GM23248 (cell line): Measurements from ENCODE around the gene TRPM3. TPM values are rescaled to one million over a fixed set of nuclear protein-coding genes. Genes with fewer than 3 reads are reported as not detected.

ENCODE experiments used
- DNase-seq: peaks from one replicate; pipeline ENCODE4 v3.0.0-alpha.2; 2015
- H2AFZ ChIP-seq: fragments of 200-600 bp; sonication (generic); 2 replicates; pipeline ENCODE4 v1.6.1; 2016; ENCODE audit warnings: antibody characterized with exemption
- H3F3A ChIP-seq: fragments of 200-600 bp; sonication (generic); 2 replicates; pipeline ENCODE4 v1.6.1; 2016; ENCODE audit warnings: mild to moderate bottlenecking, antibody characterized with exemption, mixed run types; ENCODE audit not compliant: insufficient read depth
- H3K27ac ChIP-seq: fragments of 200-600 bp; sonication (generic); 2 replicates; pipeline ENCODE4 v1.5.1; 2016; ENCODE audit warnings: mild to moderate bottlenecking
- H3K27me3 ChIP-seq: fragments of 200-600 bp; sonication (generic); replicated peaks from 2 replicates; pipeline ENCODE4 v1.6.1; 2016; ENCODE audit warnings: mild to moderate bottlenecking; ENCODE audit not compliant: insufficient read depth
- H3K36me3 ChIP-seq: fragments of 200-600 bp; sonication (generic); 2 replicates; pipeline ENCODE4 v1.6.1; 2016; ENCODE audit warnings: low read depth, mild to moderate bottlenecking
- H3K4me1 ChIP-seq: fragments of 200-600 bp; sonication (generic); 2 replicates; pipeline ENCODE4 v1.6.1; 2016; ENCODE audit warnings: mild to moderate bottlenecking; ENCODE audit not compliant: insufficient read depth
- H3K4me2 ChIP-seq: fragments of 200-600 bp; sonication (generic); one replicate; pipeline ENCODE4 v1.6.1; 2016; ENCODE audit warnings: mild to moderate bottlenecking; ENCODE audit not compliant: unreplicated experiment
- H3K4me3 ChIP-seq: fragments of 200-600 bp; sonication (generic); 2 replicates; pipeline ENCODE4 v1.5.1; 2016; ENCODE audit warnings: mild to moderate bottlenecking
- H3K79me2 ChIP-seq: fragments of 200-600 bp; sonication (generic); 2 replicates; pipeline ENCODE4 v1.6.1; 2016; ENCODE audit warnings: mild to moderate bottlenecking; ENCODE audit not compliant: insufficient read depth
- H3K9ac ChIP-seq: fragments of 200-600 bp; sonication (generic); 2 replicates; pipeline ENCODE4 v1.6.1; 2016; ENCODE audit warnings: mild to moderate bottlenecking
- H3K9me2 ChIP-seq: fragments of 200-600 bp; sonication (generic); 2 replicates; pipeline ENCODE4 v1.6.1; 2016; ENCODE audit warnings: mixed run types, mild to moderate bottlenecking, moderate library complexity; ENCODE audit not compliant: insufficient read depth
- H3K9me3 ChIP-seq: fragments of 200-600 bp; sonication (generic); one replicate; pipeline ENCODE4 v1.6.1; 2017; ENCODE audit warnings: low read depth
- H4K20me1 ChIP-seq: fragments of 200-600 bp; sonication (generic); 2 replicates; pipeline ENCODE4 v1.6.0; 2016; ENCODE audit not compliant: insufficient read depth
- EZH2 ChIP-seq: fragments of 200-600 bp; sonication (generic); IDR thresholded peaks from 2 replicates; pipeline ENCODE4 v1.6.1; 2018; ENCODE audit warnings: antibody characterized with exemption, mild to moderate bottlenecking; ENCODE audit not compliant: insufficient read depth, poor library complexity, severe bottlenecking
- EZH2phosphoT487 ChIP-seq: fragments of 200-600 bp; sonication (generic); IDR thresholded peaks from 2 replicates; pipeline ENCODE4 v1.6.1; 2018; ENCODE audit warnings: antibody characterized with exemption, moderate library complexity, mild to moderate bottlenecking, low read depth; ENCODE audit not compliant: insufficient read depth
- WGBS, 2 experiments: methylation state at CpG; one replicate each; pipeline ENCODE4 v1.1.6; 2015 to 2017; ENCODE audit warnings: low lambda C conversion rate in 2 of 2, low coverage in 1 of 2; ENCODE audit errors: missing lambda C conversion rate in 2 of 2; 5-methylcytosine and 5-hydroxymethylcytosine counted together
- in situ Hi-C: fragments of 300-500 bp; cut with MboI; formaldehyde crosslinking; loops from 2 replicates; pipeline ENCODE4 v1.15.0; 2020
- polyA plus RNA-seq: library from polyadenylated mRNA; unstranded; fragments of >200 nt; fragmentation: Nextera tagmentation; extraction: Ambion mirVana; gene quantifications from 2 replicates; pipeline ENCODE4 v1.2.1, GENCODE V29; 2016
- total RNA-seq: library from RNA; depleted of rRNA; stranded (reverse); fragments of >200 nt; shearing (Covaris generic); gene quantifications from 2 replicates; pipeline ENCODE4 v1.2.3, GENCODE V29; 2014

Gene TRPM3
- total and polyA plus RNA-seq, 2 experiments from 2014 or later = not detected

DNA sequence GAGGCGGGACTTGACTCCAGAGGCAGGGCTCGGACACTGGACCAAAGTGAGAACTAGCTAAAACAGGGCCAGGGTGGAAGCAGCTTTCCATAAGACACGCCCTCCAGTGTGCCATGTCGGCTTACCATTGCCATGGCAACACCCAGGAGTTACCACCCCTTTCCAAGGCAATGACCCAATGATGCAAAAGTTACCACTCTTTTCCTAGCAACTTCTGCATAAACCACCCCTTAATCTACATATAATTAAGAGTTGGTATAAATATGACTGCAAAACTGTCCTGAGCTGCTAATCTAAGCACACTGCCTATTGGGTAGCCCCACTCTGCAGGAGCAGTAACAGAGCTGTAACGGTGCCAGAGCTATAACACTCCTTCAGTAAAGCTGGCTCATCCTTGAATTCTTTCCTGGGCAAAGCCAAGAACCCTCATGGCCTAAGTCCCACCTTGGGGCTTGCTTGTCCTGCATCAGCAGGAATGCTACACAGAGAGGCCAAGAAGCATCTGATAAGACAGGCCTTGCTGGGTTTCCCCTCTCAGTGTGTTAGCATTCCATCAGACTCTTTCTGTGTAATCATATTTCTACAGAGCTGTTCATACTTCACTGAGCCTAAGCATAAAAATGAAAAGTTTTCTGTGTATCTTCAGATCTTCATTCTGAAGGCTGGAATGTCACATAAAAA lies 444.2 kb downstream of the TRPM3 start:
- Histone ChIP-seq H2AFZ (no peak overlapping the region), H3K79me2 (no peaks in the 10 kb centered on the region), H3K36me3 (no peaks in the 10 kb centered on the region), H3K27me3 (0 out of 2 replicates have a peak, but pooled peaks cover 4% of the 10 kb centered on the region), H3K27ac (no peak overlapping the region), H3K4me2 (no peak overlapping the region), H3K4me1 (no peaks in the 10 kb centered on the region), H3K9ac (no peak overlapping the region), H4K20me1 (no peaks in the 10 kb centered on the region), H3K4me3 (no peak overlapping the region), H3F3A (no peaks in the 10 kb centered on the region), H3K9me2 (no peaks in the 10 kb centered on the region), H3K9me3 (no peaks in the 10 kb centered on the region)
- TF ChIP-seq EZH2 = no peak
- no peak for TF ChIP-seq EZH2phosphoT487
- in situ Hi-C loops = no loop called here
- WGBS, 2 experiments = 60 to 67% methylated on average over 5 of the region's 5 CpGs
- no peak for DNase-seq

DNA sequence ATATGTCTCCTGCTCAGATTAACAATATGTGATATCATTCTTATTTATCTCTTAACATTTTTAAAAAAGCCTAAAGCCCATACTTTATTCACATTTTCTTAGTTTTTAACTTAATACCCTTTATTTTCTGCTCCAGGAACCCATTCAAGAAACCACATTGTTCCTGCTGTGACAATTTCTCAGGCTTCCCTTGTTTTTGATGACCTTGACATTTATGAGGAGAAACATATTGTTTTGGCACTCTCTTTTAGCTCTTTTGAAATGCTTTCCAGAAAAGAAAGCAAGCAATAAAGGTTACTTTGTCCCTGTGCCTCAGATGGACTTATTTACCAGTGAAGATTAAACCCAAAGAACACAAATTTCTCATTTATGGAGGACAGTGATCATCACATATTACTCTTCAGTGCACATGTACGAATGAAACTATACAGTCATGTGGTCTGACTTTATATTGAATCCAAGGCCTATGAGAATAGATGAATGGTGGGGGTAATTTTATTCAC lies 445.5 kb downstream of the TRPM3 start:
- Histone ChIP-seq H3K4me1 (no peaks in the 10 kb centered on the region), H3K9me3 (no peaks in the 10 kb centered on the region), H3K4me3 (no peak overlapping the region), H3K4me2 (no peak overlapping the region), H3K79me2 (no peaks in the 10 kb centered on the region), H3K9ac (no peak overlapping the region), H3K27ac (no peak overlapping the region), H3K36me3 (no peaks in the 10 kb centered on the region), H4K20me1 (no peaks in the 10 kb centered on the region), H3K9me2 (no peaks in the 10 kb centered on the region), H3F3A (no peaks in the 10 kb centered on the region), H3K27me3 (0 out of 2 replicates have a peak, but pooled peaks cover 4% of the 10 kb centered on the region), H2AFZ (no peak overlapping the region)
- DNase-seq = no peak
- 35 to 38% methylated on average over 1 of the region's 1 CpG for WGBS, 2 experiments
- in situ Hi-C loops = no loop called here
- no peak for TF ChIP-seq EZH2
- TF ChIP-seq EZH2phosphoT487 = no peak

DNA sequence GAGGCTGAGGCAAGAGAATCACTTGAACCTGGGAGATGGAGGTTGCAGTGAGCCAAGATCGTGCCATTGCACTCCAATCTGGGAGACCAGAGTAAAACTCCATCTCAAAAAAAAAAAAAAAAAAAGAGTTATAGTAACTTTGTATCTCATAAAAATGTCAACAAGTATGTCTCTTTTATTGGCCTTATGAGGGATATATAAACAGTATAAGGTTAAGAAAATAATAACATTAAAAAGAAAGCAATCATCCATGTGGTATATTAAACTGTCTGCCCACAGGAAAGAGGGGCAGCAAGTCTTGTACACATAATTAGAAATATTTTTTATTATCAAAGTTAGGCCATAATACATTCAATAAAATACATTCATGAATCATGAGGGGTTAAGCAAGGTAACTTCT lies 447.6 kb downstream of the TRPM3 start:
- 17 to 28% methylated on average over 1 of the region's 1 CpG for WGBS, 2 experiments
- in situ Hi-C loops = no loop called here
- Histone ChIP-seq H4K20me1 (no peaks in the 10 kb centered on the region), H3K9me2 (no peaks in the 10 kb centered on the region), H3K27me3 (0 out of 2 replicates have a peak, but pooled peaks cover 10% of the 10 kb centered on the region), H3K9me3 (no peaks in the 10 kb centered on the region), H3K79me2 (no peaks in the 10 kb centered on the region), H3K27ac (no peak overlapping the region), H3K4me2 (no peak overlapping the region), H2AFZ (no peak overlapping the region), H3K9ac (no peak overlapping the region), H3F3A (no peaks in the 10 kb centered on the region), H3K4me3 (no peak overlapping the region), H3K4me1 (no peaks in the 10 kb centered on the region), H3K36me3 (no peaks in the 10 kb centered on the region)
- DNase-seq = no peak
- no peak for TF ChIP-seq EZH2
- TF ChIP-seq EZH2phosphoT487 = no peak

DNA sequence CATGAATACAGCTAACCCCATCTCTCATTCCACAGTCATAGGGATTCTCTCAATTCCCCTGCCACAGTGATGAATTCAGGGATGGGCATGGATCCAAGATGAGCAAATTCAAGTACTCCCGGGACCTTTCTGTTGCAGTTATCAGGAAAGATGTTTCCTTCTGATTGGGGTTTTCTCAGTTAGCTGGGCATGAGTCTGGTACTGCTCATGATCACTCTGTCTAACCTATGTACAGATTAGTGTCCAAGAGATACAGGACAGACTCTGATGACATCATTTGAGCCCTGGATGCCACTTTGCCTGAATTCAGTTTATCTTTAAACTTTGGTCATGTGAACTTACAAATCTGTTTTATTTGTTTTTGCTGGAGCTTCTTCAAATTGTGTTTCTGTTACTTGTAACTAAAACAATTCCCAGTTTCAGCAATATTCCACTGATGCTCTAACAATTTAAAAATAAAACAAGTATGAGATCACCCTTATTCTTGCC lies 449.2 kb downstream of the TRPM3 start:
- in situ Hi-C loops = no loop called here
- H3K4me2 ChIP-seq = no peak overlapping the region
- H3K9me3 ChIP-seq = no peaks in the 10 kb centered on the region
- no peaks in the 10 kb centered on the region for H3K9me2 ChIP-seq
- no peak for TF ChIP-seq EZH2phosphoT487
- no peaks in the 10 kb centered on the region for H3K4me1 ChIP-seq
- peak; percentile 20 for DNase-seq
- H3K27me3 ChIP-seq = 0 out of 2 replicates have a peak, but pooled peaks cover 10% of the 10 kb centered on the region
- no peak overlapping the region for H3K9ac ChIP-seq
- no peak overlapping the region for H3K27ac ChIP-seq
- no peaks in the 10 kb centered on the region for H3K79me2 ChIP-seq
- H2AFZ ChIP-seq = no peak overlapping the region
- H3K36me3 ChIP-seq = no peaks in the 10 kb centered on the region
- H3F3A ChIP-seq = no peaks in the 10 kb centered on the region
- WGBS, 2 experiments = 0% methylated on average over 1 of the region's 1 CpG
- H3K4me3 ChIP-seq = no peak overlapping the region
- H4K20me1 ChIP-seq = no peaks in the 10 kb centered on the region
